CD14-positive monocyte (primary cell): Measurements from ENCODE around the gene SLC46A3. TPM values are rescaled to one million over a fixed set of nuclear protein-coding genes. Genes with fewer than 3 reads are reported as not detected.

Source experiments
- DNase-seq, 3 donors: peaks; one replicate each; pipeline ENCODE4 v3.0.0-alpha.2; 2011 to 2022
- H2AFZ ChIP-seq: 2 replicates; pipeline ENCODE4 v1.6.0; 2012; ENCODE audit warnings: mild to moderate bottlenecking, low read depth, low read length, inconsistent platforms; ENCODE audit not compliant: insufficient read depth, poor library complexity, severe bottlenecking
- H3K27ac ChIP-seq, 2 donors: 1 replicate in 1 of 2; 2 replicates in 1 of 2; pipeline ENCODE4 v1.5.1; 2012 to 2013; ENCODE audit warnings: low read length in 2 of 2, control low read depth in 1 of 2, inconsistent platforms in 1 of 2, low read depth in 1 of 2, mild to moderate bottlenecking in 1 of 2
- H3K27me3 ChIP-seq, 2 donors: one replicate each; pipeline versions ENCODE4 v1.6.0 to v1.6.1; 2011 to 2013; ENCODE audit warnings: low read length in 2 of 2; ENCODE audit not compliant: control insufficient read depth in 2 of 2, insufficient read depth in 2 of 2
- H3K36me3 ChIP-seq, 2 donors: replicated peaks in 1 of 2; 1 replicate in 1 of 2; 2 replicates in 1 of 2; pipeline versions ENCODE4 v1.5.1 to v1.6.1; 2012 to 2013; ENCODE audit warnings: low read length in 2 of 2, control low read depth in 1 of 2, inconsistent platforms in 1 of 2, mild to moderate bottlenecking in 1 of 2; ENCODE audit not compliant: insufficient read depth in 2 of 2, control insufficient read depth in 1 of 2
- H3K4me1 ChIP-seq, 2 donors: 1 replicate in 1 of 2; 2 replicates in 1 of 2; pipeline versions ENCODE4 v1.5.1 to v1.6.1; 2012 to 2013; ENCODE audit warnings: low read length in 2 of 2, control low read depth in 1 of 2, inconsistent platforms in 1 of 2, mild to moderate bottlenecking in 1 of 2, moderate library complexity in 1 of 2; ENCODE audit not compliant: insufficient read depth in 2 of 2, control insufficient read depth in 1 of 2
- H3K4me2 ChIP-seq: replicated peaks from 2 replicates; pipeline ENCODE3; 2012; ENCODE audit warnings: low read length, moderate library complexity, mild to moderate bottlenecking; ENCODE audit not compliant: poor library complexity, severe bottlenecking; ENCODE audit errors: extremely low read depth
- H3K4me3 ChIP-seq, 3 experiments: fragments of 200-600 bp in 1 of 3; sonication (generic) in 1 of 3; replicated peaks in 1 of 3; 1 replicate in 2 of 3; 2 replicates in 1 of 3; pipeline ENCODE4 v1.5.1; 2011 to 2013; ENCODE audit warnings: low read length in 3 of 3, mild to moderate bottlenecking in 3 of 3, control low read depth in 2 of 3, low read depth in 2 of 3, inconsistent platforms in 1 of 3, moderate library complexity in 1 of 3
- H3K79me2 ChIP-seq: 2 replicates; pipeline ENCODE4 v1.6.0; 2012; ENCODE audit warnings: mild to moderate bottlenecking, control low read depth, inconsistent platforms, low read length, moderate library complexity; ENCODE audit not compliant: insufficient read depth
- H3K9ac ChIP-seq: 2 replicates; pipeline ENCODE4 v1.6.0; 2017; ENCODE audit warnings: low read length, mild to moderate bottlenecking; ENCODE audit not compliant: insufficient read depth, poor library complexity, severe bottlenecking
- H3K9me3 ChIP-seq, 2 donors: replicated peaks in 1 of 2; 1 replicate in 1 of 2; 2 replicates in 1 of 2; pipeline versions ENCODE4 v1.5.1 to v1.6.1; 2012 to 2013; ENCODE audit warnings: low read length in 2 of 2, control low read depth in 1 of 2; ENCODE audit not compliant: control insufficient read depth in 1 of 2, insufficient read depth in 1 of 2
- H4K20me1 ChIP-seq: 2 replicates; pipeline ENCODE4 v1.6.0; 2012; ENCODE audit warnings: mild to moderate bottlenecking, low read length, control low read depth, moderate library complexity; ENCODE audit not compliant: insufficient read depth
- H3K27ac Mint-ChIP-seq, 7 donors: one replicate each; pipeline ENCODE4 v1.8.0; 2020; ENCODE audit warnings: mild to moderate bottlenecking in 7 of 7, mixed read lengths in 7 of 7, moderate library complexity in 6 of 7, inconsistent platforms in 2 of 7
- H3K27me3 Mint-ChIP-seq, 3 donors: one replicate each; pipeline ENCODE4 v1.8.0; 2021 to 2022; ENCODE audit warnings: low read depth in 3 of 3, mild to moderate bottlenecking in 3 of 3, mixed read lengths in 3 of 3, moderate library complexity in 3 of 3, inconsistent platforms in 1 of 3
- H3K36me3 Mint-ChIP-seq, 2 donors: one replicate each; pipeline ENCODE4 v1.8.0; 2020; ENCODE audit warnings: mixed read lengths in 2 of 2, inconsistent platforms in 1 of 2, mild to moderate bottlenecking in 1 of 2
- H3K4me1 Mint-ChIP-seq: one replicate; pipeline ENCODE4 v1.8.0; 2020; ENCODE audit warnings: mild to moderate bottlenecking, mixed read lengths
- H3K4me3 Mint-ChIP-seq, 2 donors: one replicate each; pipeline ENCODE4 v1.8.0; 2020; ENCODE audit warnings: mild to moderate bottlenecking in 2 of 2, mixed read lengths in 2 of 2, moderate library complexity in 1 of 2
- H3K9me3 Mint-ChIP-seq, 7 donors: one replicate each; pipeline ENCODE4 v1.8.0; 2020 to 2022; ENCODE audit warnings: mixed read lengths in 7 of 7, mild to moderate bottlenecking in 6 of 7, moderate library complexity in 6 of 7, inconsistent platforms in 2 of 7
- WGBS: methylation state at CpG from one replicate; pipeline ENCODE4 v1.1.5; 2013; ENCODE audit warnings: missing lambda C conversion rate; ENCODE audit not compliant: insufficient coverage; 5-methylcytosine and 5-hydroxymethylcytosine counted together
- intact Hi-C, 2 donors: fragments of 100-400 bp; cut with micrococcal nuclease; formaldehyde crosslinking; loops; one replicate each; pipeline versions ENCODE4 v1.15.0 to v1.15.1; 2023
- polyA plus RNA-seq, 3 donors: library from polyadenylated mRNA; depleted of rRNA in 1 of 3; unstranded in 2 of 3; stranded (reverse) in 1 of 3; fragments of 300-500 nt in 2 of 3; fragments of >200 nt in 1 of 3; fragmentation: Illumina TruSeq in 2 of 3; gene quantifications; 1 replicate in 2 of 3; 2 replicates in 1 of 3; pipeline ENCODE4 v1.2.3, GENCODE V29; 2012 to 2021
- TF ChIP-seq, protein P1 (sequence below): fragments of 200-600 bp; IDR thresholded peaks from one replicate; pipeline ENCODE4 v1.8.0; 2022; ENCODE audit warnings: antibody characterized with exemption, mild to moderate bottlenecking

Gene SLC46A3
- polyA plus RNA-seq, 3 donors = 8.2 to 21.1 (median 13.8) TPM

DNA sequence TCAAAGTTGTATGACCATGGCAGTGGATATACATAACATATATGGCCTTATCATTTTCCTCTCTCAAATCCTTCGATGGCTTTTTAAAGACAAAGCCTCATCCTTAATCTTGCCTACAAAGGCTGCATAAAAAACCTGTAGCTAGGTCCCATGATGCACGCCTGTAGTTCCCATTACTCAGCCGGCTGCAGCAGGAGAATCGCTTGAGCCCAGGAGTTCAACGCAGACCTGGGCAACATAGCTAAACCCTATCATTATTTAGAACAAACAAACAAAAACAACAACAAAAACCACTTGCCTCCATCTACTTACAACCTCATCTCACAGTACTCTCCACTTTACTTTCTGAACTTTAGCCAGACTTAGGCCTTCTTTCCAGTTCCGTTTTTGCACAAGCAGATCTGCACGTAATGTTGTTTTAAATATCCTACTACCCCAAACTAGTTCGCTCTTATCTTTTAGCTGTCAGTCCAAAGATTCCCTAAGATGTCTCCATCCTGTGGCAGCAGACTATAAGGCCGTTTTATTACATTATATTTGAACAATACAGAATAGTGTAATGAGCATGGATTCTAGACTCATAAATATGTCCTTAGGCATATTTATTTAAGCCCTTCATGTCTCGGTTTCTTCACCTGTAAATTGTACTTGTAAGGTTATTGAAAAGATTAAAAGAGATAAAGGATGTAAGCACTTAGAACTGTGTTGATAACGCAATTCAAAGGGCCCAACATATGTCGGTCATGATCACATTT is 60.8 kb downstream of the SLC46A3 start:
- H3K4me3 Mint-ChIP-seq = peak overlapping the region; percentile 96 to 97
- peaks cover 40% of the 10 kb centered on the region for H3K4me1 Mint-ChIP-seq
- H3K27ac Mint-ChIP-seq = peak overlapping the region; percentile 97 to 99 (median 98)
- no peaks in the 10 kb centered on the region for H3K9me3 ChIP-seq
- TF ChIP-seq, protein P1, sequence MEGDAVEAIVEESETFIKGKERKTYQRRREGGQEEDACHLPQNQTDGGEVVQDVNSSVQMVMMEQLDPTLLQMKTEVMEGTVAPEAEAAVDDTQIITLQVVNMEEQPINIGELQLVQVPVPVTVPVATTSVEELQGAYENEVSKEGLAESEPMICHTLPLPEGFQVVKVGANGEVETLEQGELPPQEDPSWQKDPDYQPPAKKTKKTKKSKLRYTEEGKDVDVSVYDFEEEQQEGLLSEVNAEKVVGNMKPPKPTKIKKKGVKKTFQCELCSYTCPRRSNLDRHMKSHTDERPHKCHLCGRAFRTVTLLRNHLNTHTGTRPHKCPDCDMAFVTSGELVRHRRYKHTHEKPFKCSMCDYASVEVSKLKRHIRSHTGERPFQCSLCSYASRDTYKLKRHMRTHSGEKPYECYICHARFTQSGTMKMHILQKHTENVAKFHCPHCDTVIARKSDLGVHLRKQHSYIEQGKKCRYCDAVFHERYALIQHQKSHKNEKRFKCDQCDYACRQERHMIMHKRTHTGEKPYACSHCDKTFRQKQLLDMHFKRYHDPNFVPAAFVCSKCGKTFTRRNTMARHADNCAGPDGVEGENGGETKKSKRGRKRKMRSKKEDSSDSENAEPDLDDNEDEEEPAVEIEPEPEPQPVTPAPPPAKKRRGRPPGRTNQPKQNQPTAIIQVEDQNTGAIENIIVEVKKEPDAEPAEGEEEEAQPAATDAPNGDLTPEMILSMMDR = no peak
- peak overlapping the region; percentile 96 to 98 (median 97) for H3K4me3 ChIP-seq
- peaks cover 69% of the 10 kb centered on the region for H3K79me2 ChIP-seq
- H3K9ac ChIP-seq = peak overlapping the region; percentile 82
- H3K27me3 ChIP-seq = no peaks in the 10 kb centered on the region
- H3K4me1 ChIP-seq = peaks cover 32 to 34% of the 10 kb centered on the region in 2 donors
- H3K4me2 ChIP-seq = peak overlapping the region; percentile 95
- WGBS = 45% methylated on average over 6 of the region's 12 CpGs
- H4K20me1 ChIP-seq = peaks cover 33% of the 10 kb centered on the region
- peak overlapping the region; percentile 79 for H2AFZ ChIP-seq
- no peaks in the 10 kb centered on the region for H3K27me3 Mint-ChIP-seq
- intact Hi-C loops = loop anchor here in 1 of 2 donors (10.0 kb wide), 1 partner anchor 57 kb away; the partner anchor contains the start of gene SLC46A3
- H3K9me3 Mint-ChIP-seq = no peaks in the 10 kb centered on the region
- H3K27ac ChIP-seq = peak overlapping the region; percentile 91 to 96
- H3K36me3 Mint-ChIP-seq = peaks cover 27 to 29% of the 10 kb centered on the region in 2 donors
- peaks cover 11 to 24% of the 10 kb centered on the region in 2 donors for H3K36me3 ChIP-seq
- DNase-seq = peak; percentile 18 to 34 (median 27)

DNA sequence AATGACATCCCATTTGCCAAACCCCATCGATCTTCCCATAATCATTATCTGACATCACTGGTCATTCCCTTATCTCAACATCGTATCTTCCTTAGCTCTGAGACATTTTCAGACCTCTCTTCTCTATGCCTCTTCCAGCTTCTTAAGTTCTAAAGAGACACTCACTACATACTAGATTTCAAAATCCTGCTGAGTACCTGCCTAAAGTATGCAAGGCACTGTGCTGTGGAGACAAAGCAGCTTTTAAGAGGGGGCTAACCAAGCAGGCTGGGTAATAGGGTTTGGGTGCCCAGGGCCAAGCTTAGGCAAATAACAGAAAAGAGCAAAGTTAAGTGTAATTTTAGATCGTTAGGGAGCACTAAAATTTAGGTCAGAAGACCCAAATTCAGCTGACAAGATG is 63.2 kb downstream of the SLC46A3 start:
- Histone ChIP-seq H3K4me3 (no peak overlapping the region), H3K79me2 (peaks cover 45% of the 10 kb centered on the region), H3K36me3 (peaks cover 0 to 2% of the 10 kb centered on the region in 2 donors), H3K9ac (no peak overlapping the region), H4K20me1 (peaks cover 9% of the 10 kb centered on the region), H2AFZ (no peak overlapping the region), H3K4me2 (no peak overlapping the region), H3K9me3 (no peaks in the 10 kb centered on the region), H3K27ac (no peak overlapping the region), H3K27me3 (no peaks in the 10 kb centered on the region), H3K4me1 (peaks cover 38 to 42% of the 10 kb centered on the region in 2 donors)
- intact Hi-C loops = loop anchor here in 1 of 2 donors (10.0 kb wide), 1 partner anchor 59 kb away; the partner anchor contains the start of gene SLC46A3
- TF ChIP-seq, protein P1 = no peak
- H3K4me1 Mint-ChIP-seq = peaks cover 43% of the 10 kb centered on the region
- 79% methylated on average over 3 of the region's 3 CpGs for WGBS
- no peak overlapping the region for H3K27ac Mint-ChIP-seq
- peaks cover 14 to 16% of the 10 kb centered on the region in 2 donors for H3K36me3 Mint-ChIP-seq
- no peak for DNase-seq
- no peak overlapping the region for H3K4me3 Mint-ChIP-seq
- no peaks in the 10 kb centered on the region for H3K27me3 Mint-ChIP-seq
- H3K9me3 Mint-ChIP-seq = no peaks in the 10 kb centered on the region
